GM15510 (cell line): ENCODE results near the gene RPL28.

Experiments
- POLR2A ChIP-seq: IDR thresholded peaks from 3 replicates; pipeline ENCODE4 v1.6.1; 2011; ENCODE audit warnings: borderline replicate concordance; ENCODE audit not compliant: insufficient read length; ENCODE audit errors: extremely low read depth

The RPL28 gene

DNA sequence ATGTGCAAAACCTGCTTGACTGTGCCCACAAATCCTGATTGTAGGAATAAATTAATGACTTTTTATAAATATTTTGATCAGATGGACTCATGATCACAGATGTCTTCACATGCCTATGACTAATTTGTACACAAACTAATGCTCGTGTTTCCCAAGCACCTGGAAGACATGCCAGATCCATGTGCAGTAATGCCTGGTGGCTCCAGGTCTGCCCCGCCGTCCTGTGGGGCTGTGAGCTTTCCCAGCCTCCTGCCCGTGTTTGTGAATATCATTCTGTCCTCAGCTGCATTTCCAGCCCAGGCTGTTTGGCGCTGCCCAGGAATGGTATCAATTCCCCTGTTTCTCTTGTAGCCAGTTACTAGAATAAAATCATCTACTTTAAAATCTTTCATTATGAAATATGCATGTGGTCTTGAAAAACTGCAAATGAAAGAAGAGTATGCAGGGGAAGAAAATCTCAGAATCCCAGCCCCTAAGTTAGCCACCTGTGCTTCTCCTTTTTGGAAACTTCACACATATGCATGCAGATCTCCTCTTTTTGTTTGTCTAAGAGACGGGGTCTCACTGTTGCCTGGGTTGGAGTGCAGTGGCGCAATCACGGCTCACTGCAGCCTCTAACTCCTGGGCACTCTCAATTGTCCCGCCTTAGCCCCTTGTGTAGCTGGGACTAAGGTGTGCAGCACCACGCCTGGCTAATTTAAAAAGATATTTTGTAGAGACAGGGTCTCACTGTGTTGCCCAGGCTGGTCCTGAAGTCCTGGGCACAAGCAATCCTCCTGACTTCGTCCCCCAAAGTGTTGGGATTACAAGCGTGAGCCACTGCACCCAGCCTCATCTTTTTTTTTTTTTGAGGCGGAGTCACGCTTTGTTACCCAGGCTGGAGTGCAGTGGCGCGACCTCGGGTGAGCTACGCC lies 6.2 kb downstream of the RPL28 start:
- TF ChIP-seq POLR2A = no peak

DNA sequence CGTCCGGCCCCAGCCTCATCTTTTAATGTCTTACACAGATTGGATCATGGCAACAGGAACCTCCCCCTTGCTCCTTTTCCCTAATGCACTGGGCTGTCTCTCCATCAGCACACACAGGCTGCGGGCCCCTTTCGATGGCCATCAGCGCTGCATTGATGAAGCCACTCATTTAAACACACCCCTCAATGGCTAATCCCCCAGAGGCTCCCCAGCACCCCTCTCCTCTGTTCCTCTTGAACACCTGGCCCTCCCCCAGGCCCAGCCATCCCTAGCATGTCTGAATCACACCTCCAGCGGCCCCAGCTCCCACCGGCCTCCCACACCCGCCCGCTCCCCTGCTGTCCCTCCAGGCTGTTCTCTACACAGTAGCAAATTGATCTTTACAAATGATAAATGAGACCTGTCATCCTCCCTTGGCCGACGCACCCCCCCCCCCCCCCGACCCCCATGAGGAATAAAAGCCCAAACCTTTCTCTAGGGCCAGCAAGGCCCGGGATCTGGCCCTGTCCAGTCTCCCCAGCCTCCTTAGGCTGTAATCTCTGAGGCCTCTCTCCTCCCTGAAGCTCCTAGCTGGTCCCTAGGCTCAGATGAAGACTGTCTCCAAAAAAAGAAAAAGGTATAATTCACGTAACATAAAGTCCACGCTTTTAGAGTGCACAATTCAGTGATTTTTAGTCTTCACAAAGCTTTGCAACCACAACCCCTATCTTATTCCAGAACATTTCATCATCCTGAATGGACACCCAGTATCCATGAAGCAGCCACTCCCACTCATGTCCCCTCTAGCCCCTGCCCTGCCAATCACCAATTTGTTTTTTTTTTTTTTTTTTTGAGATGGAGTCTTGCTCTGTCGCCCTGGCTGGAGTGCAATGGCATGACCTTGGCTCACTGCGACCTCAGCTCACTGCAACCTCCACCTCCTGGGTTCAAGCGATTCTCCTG lies 7.4 kb downstream of the RPL28 start:
- no peak for TF ChIP-seq POLR2A

DNA sequence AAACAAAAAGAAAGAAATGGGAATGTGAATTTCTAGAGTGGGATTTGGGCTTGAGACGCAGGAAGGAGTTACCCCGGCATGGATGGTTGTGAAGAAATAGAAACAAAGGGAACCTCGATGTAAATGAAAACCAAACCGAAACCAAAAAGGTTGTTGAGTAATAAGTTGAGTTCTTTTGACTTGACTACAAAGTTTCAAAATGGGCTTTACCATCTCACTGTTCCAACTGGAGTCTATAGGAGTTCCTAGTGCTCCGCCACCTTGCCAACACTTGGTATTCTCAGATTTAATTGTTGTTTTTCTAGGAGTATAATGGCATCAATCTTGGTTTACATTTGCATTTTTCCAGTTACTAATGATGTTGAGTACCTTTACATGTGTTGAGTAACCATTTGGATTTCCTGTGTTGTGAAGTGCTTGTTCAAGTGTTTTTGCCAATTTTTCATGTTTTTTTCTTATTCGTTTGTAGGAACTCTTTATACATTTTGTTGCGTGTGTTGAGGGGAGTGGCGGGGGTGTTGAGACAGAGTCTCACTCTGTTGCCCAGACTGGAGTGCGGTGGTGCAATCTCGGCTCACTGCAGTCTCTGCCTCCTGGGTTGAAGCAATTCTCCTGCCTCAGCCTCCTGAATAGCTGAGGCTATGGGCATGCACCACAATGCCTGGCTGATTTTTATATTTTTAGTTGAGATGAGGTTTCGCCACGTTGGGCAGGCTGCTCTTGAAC lies 12.6 kb downstream of the RPL28 start:
- TF ChIP-seq POLR2A = no peak

DNA sequence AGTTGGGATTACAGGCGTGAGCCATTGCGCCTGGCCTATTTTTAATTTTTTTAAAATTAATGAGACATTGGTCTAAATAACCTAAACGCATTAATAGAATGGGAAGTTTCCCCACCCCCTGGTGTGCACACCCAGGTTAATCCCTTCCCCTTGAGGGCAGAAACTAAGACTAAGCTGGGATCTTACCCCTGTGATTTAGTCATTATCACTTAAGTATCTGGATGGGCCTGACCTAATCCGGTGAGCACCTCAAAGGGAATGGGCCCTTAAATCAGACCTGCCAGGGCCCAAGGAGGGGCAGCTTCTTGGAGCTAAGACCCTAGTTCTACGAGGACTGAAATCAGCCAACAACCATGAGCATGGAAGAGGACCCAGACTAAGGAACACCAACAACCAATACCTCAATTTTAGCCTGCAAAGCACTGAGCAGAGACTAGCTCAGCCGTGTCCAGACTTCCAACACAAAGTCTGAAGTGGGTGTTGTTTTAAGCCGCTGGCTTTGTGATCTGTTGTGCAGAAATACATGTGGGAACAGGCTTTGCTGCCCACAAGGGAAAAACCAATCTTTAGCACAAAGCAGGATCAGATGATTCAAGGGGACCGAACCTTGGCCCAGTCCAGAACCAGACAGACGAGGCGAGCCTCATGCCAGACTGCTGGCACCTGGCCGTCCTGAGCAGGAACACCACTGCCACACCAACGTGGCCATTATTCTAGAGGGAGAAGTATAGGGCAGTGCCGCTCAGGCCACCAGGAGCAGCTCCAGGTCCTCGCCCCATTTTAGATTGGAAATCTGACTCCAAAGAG lies 14.8 kb downstream of the RPL28 start:
- no peak for TF ChIP-seq POLR2A

DNA sequence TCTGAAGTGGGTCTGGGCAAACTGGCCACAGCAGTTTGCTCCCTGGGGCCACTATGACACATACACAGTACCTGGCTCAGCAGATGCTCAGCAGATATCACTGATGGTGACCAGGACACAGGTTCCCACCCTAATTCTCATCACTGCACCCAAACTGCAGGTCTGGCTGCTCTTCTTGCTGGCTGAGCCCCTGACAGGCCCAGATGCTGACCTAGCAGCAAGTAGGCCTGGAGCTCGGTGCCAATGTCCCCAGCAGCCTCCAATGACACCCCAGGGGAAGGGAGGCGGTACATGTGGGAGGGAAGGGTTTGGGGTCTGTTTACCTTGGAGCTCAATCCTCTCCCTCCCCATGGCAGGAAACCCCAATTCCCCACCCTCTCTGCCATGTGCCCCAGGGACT lies 16.8 kb downstream of the RPL28 start:
- no peak for TF ChIP-seq POLR2A

DNA sequence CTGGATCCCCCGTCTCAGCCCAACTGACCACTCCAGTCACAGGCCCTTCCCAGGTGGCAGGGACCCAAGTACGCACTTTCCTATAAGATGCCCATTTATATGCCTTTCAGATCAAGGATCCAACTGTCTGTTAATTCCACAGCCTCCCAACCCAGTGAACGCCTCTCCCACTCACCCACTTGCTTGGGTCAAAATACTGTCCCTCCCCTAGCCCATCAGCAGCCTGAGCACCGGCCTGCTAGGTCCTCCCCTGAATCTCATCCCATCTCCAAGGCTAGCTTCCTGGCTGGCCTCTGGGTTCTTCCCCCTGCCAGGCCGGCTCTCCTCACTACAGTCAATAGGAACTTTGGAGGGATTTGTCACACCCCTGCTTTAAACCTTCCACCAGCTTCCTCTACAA lies 19.9 kb downstream of the RPL28 start:
- no peak for TF ChIP-seq POLR2A

DNA sequence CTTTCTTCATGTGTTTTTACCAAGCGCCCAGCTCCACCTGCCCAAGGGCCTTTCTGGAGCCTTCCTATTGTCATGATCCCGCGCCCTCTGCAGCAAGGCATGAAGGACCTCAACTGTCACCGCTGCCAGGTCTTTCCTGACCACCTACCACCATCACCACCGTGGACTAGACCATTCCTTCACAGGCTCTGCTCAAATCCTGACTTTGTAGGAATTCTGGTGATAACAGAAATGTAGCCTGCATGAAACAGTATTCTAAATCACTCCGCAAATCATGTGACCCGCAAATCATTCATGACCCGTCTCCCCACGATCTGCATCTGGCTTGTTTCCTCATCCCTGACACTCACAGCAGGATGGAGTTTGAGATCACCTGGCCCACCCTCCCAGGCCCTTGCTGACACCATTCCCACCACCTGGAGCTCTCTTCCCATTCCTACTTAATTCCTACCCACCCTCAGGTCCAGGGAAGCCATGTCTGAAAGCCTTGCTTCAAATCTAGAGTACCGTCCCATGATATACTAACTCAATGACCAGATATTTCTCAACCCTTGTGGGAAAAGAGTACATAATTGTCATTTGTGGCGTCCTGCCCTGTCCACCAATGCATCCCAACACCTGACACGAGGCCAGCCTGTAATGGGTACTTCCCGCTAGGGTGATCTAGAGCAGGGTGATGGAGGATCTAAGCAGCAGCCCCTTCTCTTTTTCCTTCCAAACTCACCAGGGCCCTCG lies 20.5 kb downstream of the RPL28 start:
- TF ChIP-seq POLR2A = no peak

DNA sequence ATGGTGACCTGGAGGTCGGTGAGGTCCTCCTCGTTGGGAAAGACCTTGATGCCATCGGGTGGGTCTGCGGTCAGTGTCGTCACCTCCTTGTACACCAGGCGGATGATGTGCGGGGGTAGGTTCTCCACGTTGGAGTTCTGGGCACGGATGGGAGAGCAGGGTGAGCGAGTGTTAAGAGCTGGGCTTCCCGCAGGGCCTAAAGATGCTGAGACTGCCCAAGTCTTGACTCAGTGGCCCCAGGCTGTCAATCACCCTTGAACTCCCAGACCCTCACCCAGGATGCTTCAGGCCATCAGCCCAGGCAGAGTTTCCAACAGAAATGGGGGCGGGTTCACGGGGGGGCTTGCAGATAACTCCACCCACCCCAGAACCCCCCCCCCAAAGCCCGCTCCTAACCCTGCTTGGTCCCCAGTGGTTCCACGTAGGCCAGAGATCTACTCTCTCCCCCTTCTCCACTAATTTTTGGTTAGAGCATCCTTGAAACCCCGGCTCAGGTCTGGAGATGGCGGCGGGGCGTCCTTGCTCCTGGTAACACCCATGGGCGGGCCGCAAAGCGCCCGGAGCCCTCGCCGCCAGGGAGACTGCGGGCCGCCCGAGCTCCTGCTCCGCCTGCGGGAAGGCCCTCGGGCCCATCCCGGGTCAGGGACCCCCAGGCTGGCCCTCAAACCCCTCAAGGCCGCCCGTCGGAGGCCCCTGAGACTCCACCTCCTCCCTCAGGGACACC lies 21.3 kb downstream of the RPL28 start:
- no peak for TF ChIP-seq POLR2A

DNA sequence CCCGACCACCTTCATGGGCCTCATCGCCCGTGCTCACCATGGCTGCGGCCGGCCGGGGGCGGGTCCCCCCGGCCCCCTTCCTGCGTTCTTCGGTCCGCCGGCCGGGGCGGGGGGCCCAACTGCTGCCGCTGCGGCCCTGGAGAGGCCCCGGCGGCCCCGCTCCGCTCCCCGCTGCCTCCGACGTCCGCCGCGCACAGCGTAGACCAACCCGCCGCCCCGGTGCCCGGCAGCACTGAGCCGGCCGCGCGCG lies 21.7 kb downstream of the RPL28 start, which contains the start of gene UBE2S:
Gene UBE2S (minus strand): TSS at position 239 of the 250 bp plus-strand sequence. CDS start 199 bp downstream, at position 40.
- peak; percentile 99 for TF ChIP-seq POLR2A

DNA sequence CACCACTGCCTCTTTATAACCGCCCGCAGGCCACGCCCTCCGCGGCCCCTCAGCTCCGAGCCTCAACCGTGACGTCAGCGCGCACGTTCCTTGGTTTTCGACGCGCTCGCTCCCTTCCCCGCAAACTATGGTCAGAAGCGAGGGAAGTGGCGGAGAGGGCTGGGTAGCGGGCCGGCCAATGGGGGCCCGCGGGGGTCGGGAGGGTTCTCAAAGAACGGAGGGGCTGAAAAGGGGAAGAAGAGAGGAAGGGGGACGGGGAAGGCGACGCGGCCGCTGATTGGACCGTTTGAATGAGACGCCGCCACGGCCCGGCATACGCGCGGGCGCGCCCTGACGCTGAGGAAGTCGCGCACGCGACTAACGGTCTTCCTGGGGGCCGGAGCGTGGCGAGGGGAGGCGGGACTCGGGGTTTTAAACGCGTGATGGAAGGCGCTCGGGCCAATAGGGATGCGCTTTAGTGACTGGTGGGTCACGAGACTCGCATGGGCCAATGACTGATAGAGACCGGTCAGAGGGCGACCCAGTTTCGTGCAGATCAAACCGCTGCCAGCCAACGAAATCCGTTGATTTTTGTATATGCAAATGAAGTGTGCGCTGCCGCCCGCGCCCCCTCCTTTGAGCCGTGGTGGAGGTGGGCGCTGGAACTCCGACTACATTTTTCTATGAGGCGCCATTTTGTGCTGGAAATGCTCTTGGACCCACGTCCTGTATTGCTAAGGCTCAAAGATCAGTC lies 22.2 kb downstream of the RPL28 start:
- TF ChIP-seq POLR2A = peak; percentile 45

DNA sequence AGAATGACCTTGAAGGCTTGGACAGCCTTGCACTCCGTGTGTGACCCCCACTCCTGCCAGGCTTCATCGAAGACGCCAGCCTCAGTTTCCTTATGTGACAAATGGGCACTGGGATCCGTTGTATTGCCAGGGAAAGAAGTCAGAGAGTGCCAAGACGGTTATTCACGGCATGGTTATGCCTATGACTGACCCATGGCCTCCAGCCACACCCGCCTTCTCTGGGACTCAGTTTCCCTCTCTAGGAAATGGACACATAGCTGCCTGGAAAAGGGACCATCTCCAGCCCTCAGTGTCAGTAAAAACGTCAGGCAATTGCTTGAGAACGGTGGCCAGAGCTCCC lies 22.8 kb downstream of the RPL28 start:
- no peak for TF ChIP-seq POLR2A

DNA sequence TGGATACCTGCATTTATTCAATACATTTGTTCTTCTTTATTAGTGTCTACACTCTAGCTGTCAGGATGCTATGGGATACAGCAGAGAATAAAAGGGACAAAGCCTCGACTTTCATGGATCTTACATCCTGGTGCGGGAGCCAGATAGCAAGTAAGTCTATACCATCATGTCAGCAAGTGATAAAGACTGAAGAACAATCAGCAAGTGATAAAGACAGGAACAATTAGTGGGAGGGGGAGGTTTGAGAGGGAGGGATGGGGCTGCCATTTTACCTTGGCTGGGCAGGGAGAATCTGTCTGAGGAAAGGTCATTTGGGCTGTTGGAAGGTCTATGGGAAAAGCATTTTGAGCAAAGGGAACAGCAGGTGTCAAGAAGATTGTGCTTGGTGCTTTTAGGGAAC lies 24.4 kb downstream of the RPL28 start:
- TF ChIP-seq POLR2A = no peak
